ENCODE data around the gene AGBL3. TPM values are rescaled to one million over a fixed set of nuclear protein-coding genes. Genes with fewer than 3 reads are reported as not detected.
"Not testable (repeated sequence)": the region's sequence is repeated elsewhere in the genome, so short reads cannot be mapped to it uniquely, and the experiment has no call there.

Gene AGBL3
- total and polyA plus RNA-seq, 2 experiments from 2014 or later, result 3.2 to 5.6 TPM

DNA sequence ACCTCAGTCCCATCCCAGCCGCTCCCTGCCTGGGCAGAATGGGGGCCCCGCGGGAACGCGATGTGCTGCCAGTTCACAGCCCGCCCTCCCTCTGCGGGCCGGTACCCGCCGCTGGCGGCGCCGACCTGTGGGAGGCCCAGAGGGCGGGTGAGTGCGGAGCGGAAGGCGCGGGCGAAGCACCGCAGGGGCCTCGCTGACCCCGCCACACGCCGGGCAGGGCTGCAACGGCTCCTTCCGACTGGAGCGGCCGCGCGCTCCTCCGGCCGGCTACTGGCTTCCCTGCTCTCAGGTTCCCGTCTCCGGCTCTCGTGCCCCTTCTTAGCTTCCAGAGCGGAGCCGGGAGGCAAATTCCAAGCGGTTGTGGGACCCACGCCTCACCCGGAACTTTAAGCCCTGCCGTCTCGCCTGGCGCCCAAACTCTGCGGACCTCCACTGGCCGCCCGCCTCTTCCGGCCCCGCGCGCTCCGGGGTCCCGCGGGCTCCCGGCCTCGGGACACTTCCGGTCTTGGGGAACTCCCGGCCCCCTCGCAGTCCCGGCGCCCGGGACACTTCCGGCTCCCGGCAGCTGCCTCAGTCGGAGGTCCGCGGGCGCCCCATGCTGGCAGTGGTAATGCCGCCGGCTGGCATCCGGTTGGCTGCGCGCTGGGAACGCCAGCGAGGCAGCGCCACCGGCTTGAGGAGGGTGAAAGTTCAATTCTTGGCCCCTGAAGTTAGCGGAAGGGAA lies 184.1 kb downstream of the AGBL3 start, which contains the start of gene CYREN (continued):
- TF ChIP-seq, protein P1, sequence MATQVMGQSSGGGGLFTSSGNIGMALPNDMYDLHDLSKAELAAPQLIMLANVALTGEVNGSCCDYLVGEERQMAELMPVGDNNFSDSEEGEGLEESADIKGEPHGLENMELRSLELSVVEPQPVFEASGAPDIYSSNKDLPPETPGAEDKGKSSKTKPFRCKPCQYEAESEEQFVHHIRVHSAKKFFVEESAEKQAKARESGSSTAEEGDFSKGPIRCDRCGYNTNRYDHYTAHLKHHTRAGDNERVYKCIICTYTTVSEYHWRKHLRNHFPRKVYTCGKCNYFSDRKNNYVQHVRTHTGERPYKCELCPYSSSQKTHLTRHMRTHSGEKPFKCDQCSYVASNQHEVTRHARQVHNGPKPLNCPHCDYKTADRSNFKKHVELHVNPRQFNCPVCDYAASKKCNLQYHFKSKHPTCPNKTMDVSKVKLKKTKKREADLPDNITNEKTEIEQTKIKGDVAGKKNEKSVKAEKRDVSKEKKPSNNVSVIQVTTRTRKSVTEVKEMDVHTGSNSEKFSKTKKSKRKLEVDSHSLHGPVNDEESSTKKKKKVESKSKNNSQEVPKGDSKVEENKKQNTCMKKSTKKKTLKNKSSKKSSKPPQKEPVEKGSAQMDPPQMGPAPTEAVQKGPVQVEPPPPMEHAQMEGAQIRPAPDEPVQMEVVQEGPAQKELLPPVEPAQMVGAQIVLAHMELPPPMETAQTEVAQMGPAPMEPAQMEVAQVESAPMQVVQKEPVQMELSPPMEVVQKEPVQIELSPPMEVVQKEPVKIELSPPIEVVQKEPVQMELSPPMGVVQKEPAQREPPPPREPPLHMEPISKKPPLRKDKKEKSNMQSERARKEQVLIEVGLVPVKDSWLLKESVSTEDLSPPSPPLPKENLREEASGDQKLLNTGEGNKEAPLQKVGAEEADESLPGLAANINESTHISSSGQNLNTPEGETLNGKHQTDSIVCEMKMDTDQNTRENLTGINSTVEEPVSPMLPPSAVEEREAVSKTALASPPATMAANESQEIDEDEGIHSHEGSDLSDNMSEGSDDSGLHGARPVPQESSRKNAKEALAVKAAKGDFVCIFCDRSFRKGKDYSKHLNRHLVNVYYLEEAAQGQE (IDR thresholded peaks at IDR 0.05; ENCODE audit: unreplicated experiment), result no peak

DNA sequence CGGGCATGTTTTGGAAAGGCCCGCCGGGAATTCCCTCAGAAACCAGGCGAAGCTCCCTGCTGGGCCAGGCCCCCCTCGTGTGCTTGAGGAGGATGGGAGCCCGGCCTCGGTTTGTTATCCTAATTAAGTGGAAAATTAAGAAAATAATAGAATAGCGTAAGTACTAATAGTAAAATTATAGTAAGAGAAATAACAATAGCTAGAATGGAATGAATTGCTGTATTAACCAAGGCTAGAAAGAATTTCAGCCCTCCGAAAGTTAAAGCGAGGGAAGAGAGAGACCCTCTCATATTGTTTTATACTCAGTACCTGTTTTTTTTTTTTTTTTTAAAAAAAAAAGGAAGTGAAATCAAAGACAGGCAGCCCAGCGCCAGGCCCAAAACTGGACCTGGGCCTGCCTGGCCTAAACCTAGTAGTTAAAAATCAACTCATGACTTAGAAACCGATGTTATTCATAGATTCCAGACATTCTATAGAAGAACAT lies 184.7 kb downstream of the AGBL3 start:
- H3K27me3 Mint-ChIP-seq (ENCODE audit: insufficient read depth, low read depth, poor library complexity), result peaks cover 23% of the 10 kb centered on the region
- not testable (repeated sequence) for DNase-seq (ENCODE audit: low spot score); H3K27me3 ChIP-seq (ENCODE audit: insufficient read depth); H3K9me3 Mint-ChIP-seq; H2AFZ ChIP-seq; H3F3A ChIP-seq (replicated peaks; ENCODE audit: low read depth); ATAC-seq; H3K9me2 ChIP-seq (ENCODE audit: insufficient read depth); H4K20me1 ChIP-seq (replicated peaks; ENCODE audit: insufficient read depth); H3K36me3 ChIP-seq (ENCODE audit: insufficient read depth)
- peak overlapping the region; percentile 96 for H3K27ac Mint-ChIP-seq
- H3K4me2 ChIP-seq, result peak overlapping the region; percentile 94
- H3K27ac ChIP-seq (ENCODE audit: low read depth), result peak overlapping the region; percentile 97
- H3K36me3 Mint-ChIP-seq (ENCODE audit: low read depth), result peaks cover 39% of the 10 kb centered on the region
- peak overlapping the region; percentile 80 for H3K4me3 ChIP-seq
- H3K79me2 ChIP-seq (replicated peaks; ENCODE audit: insufficient read depth), result peaks cover 16% of the 10 kb centered on the region
- H3K4me1 Mint-ChIP-seq, result peaks cover 34% of the 10 kb centered on the region
- H3K4me1 ChIP-seq (ENCODE audit: insufficient read depth), result peaks cover 20% of the 10 kb centered on the region
- H3K4me3 Mint-ChIP-seq, result peak overlapping the region; percentile 92

DNA sequence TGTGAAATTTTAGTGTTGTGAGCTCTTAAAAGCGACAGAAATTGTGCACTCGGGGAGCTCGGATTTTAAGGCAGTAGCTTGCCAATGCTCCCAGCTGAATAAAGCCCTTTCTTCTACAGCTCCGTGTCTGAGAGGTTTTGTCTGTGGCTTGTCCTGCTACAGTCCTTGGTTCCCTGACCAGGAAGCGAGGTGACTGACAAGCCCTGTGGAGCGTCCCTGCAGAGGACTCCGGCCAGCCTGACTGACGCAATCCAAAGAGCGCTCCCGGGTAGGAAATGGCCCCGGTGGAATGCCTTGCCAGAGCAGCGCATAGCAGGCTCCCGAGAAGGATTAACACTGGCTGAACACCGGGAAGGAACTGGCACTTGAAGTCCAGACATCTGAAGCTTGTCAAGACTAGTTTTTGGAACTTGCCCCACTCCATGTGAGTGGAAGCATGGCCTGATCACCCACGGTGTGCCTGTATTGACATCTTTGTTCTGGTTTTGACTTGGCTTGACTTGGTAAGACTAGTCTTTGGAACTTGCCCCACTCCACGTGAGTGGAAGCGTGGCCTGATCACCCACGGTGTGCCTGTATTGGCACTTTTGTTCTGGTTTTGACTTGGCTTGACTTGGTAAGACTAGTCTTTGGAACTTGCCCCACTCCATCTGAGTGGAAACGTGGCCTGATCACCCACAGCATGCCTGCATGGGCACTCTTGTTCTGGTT lies 185.4 kb downstream of the AGBL3 start:
- H3K9me3 Mint-ChIP-seq; ATAC-seq; H3K36me3 ChIP-seq (ENCODE audit: insufficient read depth); H3K27me3 ChIP-seq (ENCODE audit: insufficient read depth); H4K20me1 ChIP-seq (replicated peaks; ENCODE audit: insufficient read depth); H3F3A ChIP-seq (replicated peaks; ENCODE audit: low read depth); H3K9me2 ChIP-seq (ENCODE audit: insufficient read depth): not testable (repeated sequence)
- peaks cover 39% of the 10 kb centered on the region for H3K4me1 Mint-ChIP-seq
- peaks cover 20% of the 10 kb centered on the region for H3K4me1 ChIP-seq (ENCODE audit: insufficient read depth)
- H3K4me3 ChIP-seq, result peak overlapping the region; percentile 80; the same call in 1 of the 2 replicates
- peak overlapping the region; percentile 59; the same call in 1 of the 2 replicates for H2AFZ ChIP-seq
- peak overlapping the region; percentile 92 for H3K4me3 Mint-ChIP-seq
- peak overlapping the region; percentile 96 for H3K27ac Mint-ChIP-seq
- H3K27me3 Mint-ChIP-seq (ENCODE audit: insufficient read depth, low read depth, poor library complexity), result peaks cover 23% of the 10 kb centered on the region
- peaks cover 32% of the 10 kb centered on the region for H3K36me3 Mint-ChIP-seq (ENCODE audit: low read depth)
- DNase-seq (ENCODE audit: low spot score), result peak; percentile 50
- peak overlapping the region; percentile 94 for H3K4me2 ChIP-seq
- peak overlapping the region; percentile 97 for H3K27ac ChIP-seq (ENCODE audit: low read depth)
- H3K79me2 ChIP-seq (replicated peaks; ENCODE audit: insufficient read depth), result peaks cover 16% of the 10 kb centered on the region

DNA sequence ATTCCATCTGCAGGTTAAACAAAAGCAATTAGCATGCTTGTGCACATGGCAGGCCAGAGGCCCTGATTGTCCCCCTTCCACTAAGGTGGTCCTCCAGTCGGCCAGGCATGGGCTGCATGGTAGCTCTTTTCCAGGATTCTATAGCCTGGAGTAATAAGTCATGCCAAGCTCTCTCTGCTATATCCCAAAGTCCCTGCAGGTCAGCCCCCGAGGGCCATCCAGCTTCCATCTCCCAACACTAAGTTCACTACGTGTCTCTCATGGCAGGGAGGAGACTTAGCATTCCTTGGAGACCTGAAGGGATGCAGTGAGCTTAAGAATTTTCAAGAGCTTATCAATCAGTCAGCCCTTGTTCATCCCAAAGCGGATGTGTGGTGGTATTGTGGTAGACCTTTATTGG lies 187.6 kb downstream of the AGBL3 start:
- H3K4me1 Mint-ChIP-seq, result peaks cover 46% of the 10 kb centered on the region

More for the DNA sequence above, 187.6 kb downstream of the AGBL3 start:
- not testable (repeated sequence) for H3K4me2 ChIP-seq; H3K79me2 ChIP-seq (replicated peaks; ENCODE audit: insufficient read depth); H3K27ac Mint-ChIP-seq; H3K27ac ChIP-seq (ENCODE audit: low read depth); H3K4me3 Mint-ChIP-seq; ATAC-seq; H3K9me3 Mint-ChIP-seq; H2AFZ ChIP-seq; H3K9me2 ChIP-seq (ENCODE audit: insufficient read depth); DNase-seq (ENCODE audit: low spot score); H4K20me1 ChIP-seq (replicated peaks; ENCODE audit: insufficient read depth); H3K27me3 ChIP-seq (ENCODE audit: insufficient read depth); H3K4me3 ChIP-seq; H3K36me3 ChIP-seq (ENCODE audit: insufficient read depth); H3F3A ChIP-seq (replicated peaks; ENCODE audit: low read depth)
- H3K4me1 ChIP-seq (ENCODE audit: insufficient read depth), result peaks cover 34% of the 10 kb centered on the region
- peaks cover 15% of the 10 kb centered on the region for H3K36me3 Mint-ChIP-seq (ENCODE audit: low read depth)
- H3K27me3 Mint-ChIP-seq (ENCODE audit: insufficient read depth, low read depth, poor library complexity), result peaks cover 18% of the 10 kb centered on the region
